ENCODE data around the gene MANF.

DNA sequence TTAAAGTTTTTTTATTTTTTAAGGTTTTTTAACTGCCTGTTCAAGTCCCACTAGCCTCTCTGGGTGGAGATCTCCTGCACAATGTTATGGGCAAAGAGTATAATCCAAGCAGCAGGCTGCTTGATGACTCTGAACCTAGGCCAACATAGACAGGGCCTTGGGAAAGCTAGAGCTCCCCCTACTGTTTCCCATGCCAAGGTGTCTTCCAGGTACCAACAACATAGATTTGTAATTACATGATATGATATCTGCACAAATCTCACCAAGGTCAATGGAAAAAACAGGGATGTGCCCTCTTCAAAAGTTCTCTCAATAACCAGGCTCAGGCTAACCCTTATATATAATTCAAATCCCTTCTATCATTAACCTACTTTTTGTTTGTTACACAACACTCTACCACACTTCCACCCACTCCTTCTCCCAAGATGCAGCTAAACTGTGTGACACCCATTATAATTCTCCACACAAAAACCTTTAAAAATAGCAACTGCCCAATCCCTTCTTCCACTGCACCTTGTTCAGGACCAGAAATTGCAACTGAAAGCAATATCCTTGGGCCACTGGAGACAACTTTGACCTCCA lies 49.7 kb downstream of the MANF start:
- TF ChIP-seq, protein P1, sequence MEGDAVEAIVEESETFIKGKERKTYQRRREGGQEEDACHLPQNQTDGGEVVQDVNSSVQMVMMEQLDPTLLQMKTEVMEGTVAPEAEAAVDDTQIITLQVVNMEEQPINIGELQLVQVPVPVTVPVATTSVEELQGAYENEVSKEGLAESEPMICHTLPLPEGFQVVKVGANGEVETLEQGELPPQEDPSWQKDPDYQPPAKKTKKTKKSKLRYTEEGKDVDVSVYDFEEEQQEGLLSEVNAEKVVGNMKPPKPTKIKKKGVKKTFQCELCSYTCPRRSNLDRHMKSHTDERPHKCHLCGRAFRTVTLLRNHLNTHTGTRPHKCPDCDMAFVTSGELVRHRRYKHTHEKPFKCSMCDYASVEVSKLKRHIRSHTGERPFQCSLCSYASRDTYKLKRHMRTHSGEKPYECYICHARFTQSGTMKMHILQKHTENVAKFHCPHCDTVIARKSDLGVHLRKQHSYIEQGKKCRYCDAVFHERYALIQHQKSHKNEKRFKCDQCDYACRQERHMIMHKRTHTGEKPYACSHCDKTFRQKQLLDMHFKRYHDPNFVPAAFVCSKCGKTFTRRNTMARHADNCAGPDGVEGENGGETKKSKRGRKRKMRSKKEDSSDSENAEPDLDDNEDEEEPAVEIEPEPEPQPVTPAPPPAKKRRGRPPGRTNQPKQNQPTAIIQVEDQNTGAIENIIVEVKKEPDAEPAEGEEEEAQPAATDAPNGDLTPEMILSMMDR (conservative IDR thresholded peaks at IDR 0.05; ENCODE audit: low read depth in 2 of 2), result peak; percentile 78 to 87
- TF ChIP-seq POLR2AphosphoS5 (IDR thresholded peaks at IDR 0.05; ENCODE audit: low read depth) (no peak), CREB1 (CRISPR knock-in tag; IDR thresholded peaks at IDR 0.05; ENCODE audit: low read depth) (no peak)

All from GM23338 (cell line).